ENCODE data around the gene UVRAG. TPM values are rescaled to one million over a fixed set of nuclear protein-coding genes. Genes with fewer than 3 reads are reported as not detected.

The UVRAG gene
- total and polyA plus RNA-seq, 2 of the 4 experiments (the other 2 are of a cell fraction): 5.6 to 10.9 TPM

GRCh38 chr11:76149713-76150112 lies 334.7 kb downstream of the UVRAG start:
- H4K5ac ChIP-seq (ENCODE audit: low read depth, low read length): no peak overlapping the region
- CTCF ChIA-PET: no interaction called here
- no TSS peak for BruUV-seq (replicated peaks)
- no peak overlapping the region for H3K4ac ChIP-seq (ENCODE audit: low read depth, low read length)
- no peak for DNase-seq
- no peak overlapping the region for H3K18ac ChIP-seq (ENCODE audit: low read depth, low read length)
- no peaks in the 10 kb centered on the region for H3K36me3 ChIP-seq (ENCODE audit: control insufficient read depth, insufficient read depth, low read length)
- H2AK5ac ChIP-seq (ENCODE audit: low read depth, low read length): no peak overlapping the region
- dilution Hi-C loops (cut with HindIII; ENCODE audit: low sequenced_read_pairs, unreplicated experiment) (no loop called here), in situ Hi-C loops (cut with MboI; ENCODE audit: low sequenced_read_pairs) (loop anchor here (5.0 kb wide), 1 partner anchor 257 kb away; no protein-coding TSS in a partner anchor), intact Hi-C loops (cut with micrococcal nuclease) (loop anchor here (5.0 kb wide), 2 partner anchors 168 to 347 kb away; no protein-coding TSS in a partner anchor)
- H3K14ac ChIP-seq (replicated peaks; ENCODE audit: low read depth, low read length): no peak overlapping the region
- H3K56ac ChIP-seq (ENCODE audit: extremely low read depth, insufficient read depth, low read length): no peak overlapping the region
- H3K4me2 ChIP-seq (ENCODE audit: low read depth, low read length): no peak overlapping the region
- H3K4me1 ChIP-seq (ENCODE audit: control insufficient read depth, insufficient read depth, low read length): no peaks in the 10 kb centered on the region
- no peaks in the 10 kb centered on the region for H3K9me3 ChIP-seq (ENCODE audit: control insufficient read depth, insufficient read depth, low read length)
- H3K79me1 ChIP-seq (ENCODE audit: low read depth in 1 of 2, low read length in 2 of 2): no peaks in the 10 kb centered on the region
- ATAC-seq (ENCODE audit: low read depth): no peak
- no peak overlapping the region for H3K9ac ChIP-seq (ENCODE audit: low read depth, low read length)
- no peak overlapping the region for H3K23ac ChIP-seq (ENCODE audit: low read depth, low read length)
- no peak overlapping the region for H4K8ac ChIP-seq (ENCODE audit: low read depth in 2 of 2, low read length in 2 of 2)
- no peak overlapping the region for H2BK20ac ChIP-seq (ENCODE audit: low read depth, low read length)
- no peak overlapping the region for H2BK120ac ChIP-seq (ENCODE audit: low read depth, low read length)
- no peak overlapping the region for H2AK9ac ChIP-seq (replicated peaks; ENCODE audit: low read depth, low read length, poor library complexity)
- H4K20me1 ChIP-seq (ENCODE audit: insufficient read depth, low read length): no peaks in the 10 kb centered on the region
- no peak overlapping the region for H2BK5ac ChIP-seq (ENCODE audit: low read depth, low read length, poor library complexity, severe bottlenecking)
- H4K91ac ChIP-seq (ENCODE audit: insufficient read depth, low read depth, low read length): no peak overlapping the region
- no peak for TF ChIP-seq CHD1 (IDR thresholded peaks at IDR 0.05; ENCODE audit: low read depth, low read length)
- TF ChIP-seq POLR2A (IDR thresholded peaks at IDR 0.05; ENCODE audit: low read depth, low read length): no peak
- no peak for TF ChIP-seq MXI1 (IDR thresholded peaks at IDR 0.05; ENCODE audit: borderline replicate concordance, low read depth, low read length)
- TF ChIP-seq RFX5 (IDR thresholded peaks at IDR 0.05; ENCODE audit: low read depth, low read length): no peak
- WGBS, 2 experiments (ENCODE audit: extremely low coverage in 2 of 2, insufficient read length in 1 of 2): 100% methylated on average over 1 of the region's 6 CpGs; no CpG with 5 or more reads in 1 of the 2 experiments
- no peak overlapping the region for H3K27ac ChIP-seq (ENCODE audit: insufficient read depth, low read length)
- peaks cover 6% of the 10 kb centered on the region; the same call in 1 of the 2 replicates for H3K9me1 ChIP-seq (ENCODE audit: insufficient read depth, low read length)
- peaks cover 2% of the 10 kb centered on the region; the same call in 1 of the 2 replicates for H3K27me3 ChIP-seq (ENCODE audit: control insufficient read depth, insufficient read depth, low read length)
- H2AFZ ChIP-seq (replicated peaks; ENCODE audit: low read length, poor library complexity): no peak overlapping the region
- POLR2A ChIA-PET (ENCODE audit: unreplicated experiment): no interaction called here
- no peak overlapping the region for H2BK15ac ChIP-seq (ENCODE audit: low read depth, low read length)
- no peak overlapping the region for H3K4me3 ChIP-seq (ENCODE audit: insufficient read depth, low read depth, low read length)

Data from IMR-90 (cell line).